Eye (tissue), 1 donor: ENCODE results near the gene STK17A.
A peak's percentile ranks its signal among the peaks of the same experiment; 100 is the strongest.
"Not testable (repeated sequence)": the region's sequence is repeated elsewhere in the genome, so short reads cannot be mapped to it uniquely, and the experiment has no call there.

Experiments used
- DNase-seq: peaks from one replicate; pipeline ENCODE4 v3.0.0-alpha.2; 2015

The STK17A gene

GRCh38 chr7:43602256-43602655 is 19.3 kb downstream of the STK17A start:
- no peak for DNase-seq

- DNase-seq, result no peak
These were observed 21.3 kb downstream of the STK17A start for GRCh38 chr7:43604251-43604650.

- DNase-seq, result no peak
These were observed 26.2 kb downstream of the STK17A start for GRCh38 chr7:43609097-43609496.

DNA sequence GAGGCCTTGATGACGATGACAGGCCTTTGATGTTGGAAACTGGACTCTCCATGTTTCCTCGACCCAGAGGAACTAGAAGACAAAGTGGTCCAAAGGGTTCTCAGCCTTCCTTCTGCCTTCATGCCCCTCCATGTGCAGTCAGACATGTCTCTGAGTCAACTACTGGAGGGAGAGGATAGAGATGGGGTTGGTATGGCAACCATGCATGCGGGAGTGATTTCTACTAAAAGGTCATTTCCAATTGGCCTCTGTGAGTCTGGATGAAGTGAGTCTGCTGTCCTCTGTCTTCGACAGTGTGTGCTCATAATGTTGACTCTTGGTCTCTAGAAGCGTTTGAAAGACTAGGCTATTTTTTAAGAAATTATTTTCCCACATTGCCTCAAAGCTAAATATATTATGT is 29.2 kb downstream of the STK17A start:
- no peak for DNase-seq

DNA sequence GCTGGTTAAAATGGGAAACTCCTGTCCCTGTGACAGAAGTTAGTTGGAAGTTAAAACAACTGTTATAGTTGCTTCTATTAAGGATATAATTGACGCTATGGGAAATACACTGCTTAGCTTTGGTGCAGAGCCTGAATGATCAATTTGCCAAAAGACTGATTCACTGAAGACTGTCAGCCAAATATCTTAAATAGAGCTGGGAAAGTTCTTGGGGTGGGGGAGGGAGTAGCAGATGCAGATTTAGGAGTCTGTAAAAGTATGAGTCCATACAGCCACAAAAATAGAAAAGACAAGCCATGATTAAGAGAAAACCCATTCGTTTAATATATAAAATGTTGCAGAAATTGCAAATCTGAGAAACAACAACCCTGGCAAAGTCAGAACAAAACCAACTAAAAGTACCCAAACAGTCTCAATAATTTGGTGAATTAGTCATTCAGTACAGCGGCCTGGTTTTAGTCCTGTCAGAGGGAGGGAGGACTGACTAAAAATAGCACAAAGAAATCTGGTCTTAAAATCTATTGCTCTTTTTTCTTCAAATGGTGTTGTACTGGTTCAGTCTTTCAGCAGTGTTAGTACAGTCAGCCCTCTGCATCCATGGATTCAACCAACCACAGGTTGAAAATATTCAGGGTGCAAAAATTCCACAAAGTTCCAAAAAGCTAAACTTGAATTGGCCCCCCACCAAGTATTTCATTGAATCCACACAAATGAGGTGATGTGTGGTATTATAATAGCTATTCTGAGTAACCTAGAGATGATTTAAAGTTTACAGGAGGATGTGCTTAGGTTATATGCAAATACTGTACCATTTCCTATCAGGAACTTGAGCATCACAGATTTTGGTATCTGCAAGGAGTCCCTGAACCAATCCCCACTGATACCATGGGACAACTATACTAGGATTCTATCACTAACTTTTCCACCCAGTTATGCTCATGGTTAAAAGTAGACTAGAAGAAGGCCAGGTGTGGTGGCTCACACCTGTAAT is 30.0 kb downstream of the STK17A start:
- DNase-seq, result no peak

DNA sequence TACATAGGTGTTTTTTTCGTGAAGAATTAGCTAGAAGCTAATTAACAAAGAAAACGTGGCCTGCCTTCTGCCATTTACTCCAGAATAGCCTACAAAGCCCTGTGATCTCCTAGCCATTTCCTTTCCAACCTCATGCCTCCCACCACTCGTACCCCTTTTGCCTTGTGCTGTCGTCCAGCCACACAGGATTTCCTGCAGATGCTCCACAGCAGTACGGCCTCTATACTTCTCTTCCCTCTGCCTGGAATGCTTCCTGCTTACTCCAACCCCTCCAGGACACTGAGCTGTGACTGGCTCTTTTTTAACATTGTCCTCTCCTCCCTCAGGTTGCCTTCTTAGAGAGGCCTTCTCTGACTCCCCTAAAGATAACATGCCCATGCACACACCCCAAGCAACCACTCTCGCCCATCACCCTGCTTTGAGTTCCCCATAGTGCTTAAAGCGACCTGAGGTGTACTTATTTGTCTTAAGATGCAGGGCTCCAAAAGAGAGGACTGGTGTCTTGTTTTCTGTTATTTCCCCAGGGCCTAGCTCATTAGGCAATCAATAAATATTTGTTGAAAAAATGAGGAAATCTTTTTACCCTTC is 32.7 kb downstream of the STK17A start:
- DNase-seq, result no peak

GRCh38 chr7:43616977-43617376 is 34.1 kb downstream of the STK17A start:
- no peak for DNase-seq

- DNase-seq, result peak; percentile 22
These were observed 35.2 kb downstream of the STK17A start for GRCh38 chr7:43618073-43618472.

DNA sequence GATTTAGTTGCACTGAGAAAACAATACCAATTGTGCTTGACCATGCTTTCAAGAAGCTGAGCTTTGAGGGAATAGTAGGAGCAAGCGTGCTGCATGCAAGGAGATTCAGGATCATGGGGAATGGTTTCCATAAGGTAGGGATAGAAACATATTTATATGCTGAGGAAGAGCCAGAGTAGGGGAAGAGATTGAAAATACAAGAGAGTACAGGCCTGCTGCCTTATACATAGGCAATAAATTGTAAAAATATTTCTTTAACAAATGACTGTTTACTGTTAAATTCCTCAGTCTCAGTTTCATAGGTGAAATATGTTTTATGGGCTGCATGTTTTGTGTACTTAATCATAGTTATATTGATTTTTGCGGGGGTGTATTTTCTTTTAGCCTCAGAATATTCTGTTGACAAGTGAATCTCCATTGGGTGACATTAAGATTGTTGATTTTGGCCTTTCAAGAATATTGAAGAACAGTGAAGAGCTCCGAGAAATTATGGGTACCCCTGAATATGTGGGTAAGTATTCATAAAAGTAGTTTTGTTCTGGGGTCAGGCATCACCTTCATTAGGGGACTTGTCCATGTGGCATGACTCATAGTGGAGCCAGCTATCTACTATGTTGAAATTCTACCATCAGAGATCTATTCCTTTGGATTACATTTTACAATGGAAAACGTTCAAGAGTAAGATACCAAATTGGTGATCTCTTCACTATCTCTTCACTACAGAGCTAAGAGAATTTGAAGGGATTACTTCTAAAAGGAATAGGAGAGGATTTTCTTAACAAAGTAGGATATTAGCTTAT is 36.5 kb downstream of the STK17A start:
- DNase-seq, result no peak

DNA sequence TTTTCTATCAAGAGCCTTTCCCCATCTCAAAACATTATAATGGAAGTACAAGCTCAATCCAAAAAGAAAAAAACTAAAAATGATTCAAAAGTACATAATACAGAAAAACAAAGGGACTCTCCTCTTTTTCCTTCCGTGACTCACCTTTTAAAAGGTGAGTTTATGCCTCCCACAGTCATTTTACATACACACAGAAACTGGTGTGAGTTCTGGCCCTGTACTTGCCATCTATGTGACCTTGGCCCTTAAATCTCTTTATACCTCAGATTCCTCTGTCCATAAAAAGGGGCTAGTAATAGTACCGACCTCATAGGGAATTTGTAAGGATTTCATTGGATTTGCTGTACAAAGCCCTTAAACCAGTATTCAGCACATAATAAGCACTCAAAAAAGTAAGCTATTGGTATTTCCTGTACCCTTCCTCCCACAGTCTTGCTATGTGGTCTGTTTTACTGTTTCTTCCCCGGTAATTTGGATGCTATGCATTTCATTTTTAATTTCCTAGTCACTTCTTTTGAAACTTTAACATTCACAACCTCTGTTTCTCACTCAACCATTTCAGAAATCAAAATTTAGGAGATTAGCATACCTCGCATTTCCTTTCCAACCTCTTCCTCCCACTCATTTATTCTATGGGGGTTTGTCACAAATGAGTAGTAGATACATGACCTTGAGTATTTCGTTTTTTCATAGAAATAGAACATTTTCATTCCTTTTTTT is 39.0 kb downstream of the STK17A start:
- DNase-seq, result no peak

DNA sequence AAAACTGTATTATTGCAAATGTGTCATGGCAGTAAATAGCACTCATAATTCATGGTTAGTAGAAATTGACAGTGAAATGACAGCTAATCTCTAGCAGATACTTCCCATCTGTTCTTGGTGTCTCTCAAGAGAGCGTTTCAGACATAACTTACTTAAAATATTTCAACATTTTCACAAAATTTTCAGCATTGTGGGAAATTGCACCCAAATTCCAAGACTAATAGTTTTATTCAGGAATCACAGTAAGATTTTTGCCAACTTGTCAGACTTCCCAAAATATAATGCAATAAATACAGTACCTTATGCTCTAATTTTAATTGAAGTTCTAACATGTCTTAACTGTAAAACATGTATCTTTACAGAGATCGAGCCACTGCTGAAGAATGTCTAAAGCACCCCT is 41.2 kb downstream of the STK17A start:
- no peak for DNase-seq

DNA sequence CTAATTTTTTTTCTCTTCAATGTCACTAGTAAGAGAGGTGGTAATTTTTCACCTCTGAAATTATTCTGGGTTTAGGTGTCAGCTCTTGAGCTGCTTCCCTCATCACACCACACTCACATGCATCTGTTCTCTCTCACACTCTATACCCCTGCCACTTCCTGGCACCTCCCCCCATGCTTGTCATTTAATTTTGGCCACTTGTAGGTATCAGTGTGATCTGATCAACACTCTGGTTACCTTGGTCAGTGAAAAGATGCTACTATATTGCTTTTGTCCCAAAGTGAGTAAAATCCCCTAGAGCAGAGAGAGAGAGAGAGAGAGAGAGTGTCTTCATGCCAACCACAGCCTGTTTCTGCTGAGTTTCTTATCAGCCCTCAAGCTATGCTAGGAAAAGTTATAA is 42.5 kb downstream of the STK17A start:
- DNase-seq, result no peak

DNA sequence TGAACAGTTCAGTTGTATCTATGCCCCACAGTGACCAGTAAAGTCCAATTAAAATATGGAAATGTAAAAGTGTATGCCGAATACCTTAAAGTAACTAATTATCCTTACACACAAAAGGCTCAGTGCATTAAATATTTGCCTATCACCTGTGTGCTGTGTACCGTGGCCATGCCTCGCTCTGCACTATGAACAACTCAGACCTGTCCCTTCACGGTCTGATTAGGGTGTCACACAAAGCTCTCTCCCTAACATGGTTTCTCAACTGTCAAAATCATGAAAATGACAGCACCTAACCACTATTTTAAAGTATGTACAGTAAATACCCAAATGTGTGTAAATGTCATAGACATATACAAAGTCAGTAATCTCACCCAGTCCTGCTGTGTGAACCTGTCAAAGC is 43.1 kb downstream of the STK17A start:
- no peak for DNase-seq

DNA sequence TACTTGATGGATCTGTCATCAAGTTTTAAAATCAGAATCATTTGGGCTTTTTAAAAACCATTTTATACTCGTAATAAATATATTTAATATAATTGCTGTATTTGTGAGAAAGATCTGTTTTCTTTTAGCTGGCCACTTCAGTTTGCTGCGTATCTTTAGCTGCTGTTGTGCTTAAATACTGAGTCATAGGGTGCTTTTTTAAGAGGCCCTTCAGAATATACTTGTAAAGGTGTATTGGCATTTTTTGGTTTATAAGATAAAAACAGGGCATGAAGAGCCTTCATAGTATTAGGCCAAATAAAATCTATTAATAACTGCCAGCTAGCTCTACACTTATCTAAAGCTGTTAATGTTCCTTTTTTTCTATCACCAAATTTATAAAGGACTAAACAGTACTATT is 43.8 kb downstream of the STK17A start:
- DNase-seq, result no peak

DNA sequence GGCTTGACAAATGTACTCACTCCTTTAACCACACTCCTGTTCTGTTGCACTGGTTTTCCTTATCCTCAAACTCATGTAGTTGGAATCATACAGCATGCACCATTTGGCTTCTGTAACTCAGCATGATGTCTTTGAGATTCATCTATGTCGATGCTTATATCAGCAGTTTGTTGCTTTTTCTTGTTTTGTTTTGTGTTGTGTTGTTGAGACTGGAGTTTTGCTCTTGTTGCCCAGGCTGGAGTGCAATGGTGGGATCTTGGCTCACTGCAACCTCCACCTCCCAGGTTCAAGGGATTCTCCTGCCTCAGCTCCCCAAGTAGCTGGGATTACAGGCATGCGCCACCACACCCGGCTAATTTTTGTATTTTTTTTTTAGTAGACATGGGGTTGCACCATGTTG is 44.9 kb downstream of the STK17A start:
- not testable (repeated sequence) for DNase-seq

DNA sequence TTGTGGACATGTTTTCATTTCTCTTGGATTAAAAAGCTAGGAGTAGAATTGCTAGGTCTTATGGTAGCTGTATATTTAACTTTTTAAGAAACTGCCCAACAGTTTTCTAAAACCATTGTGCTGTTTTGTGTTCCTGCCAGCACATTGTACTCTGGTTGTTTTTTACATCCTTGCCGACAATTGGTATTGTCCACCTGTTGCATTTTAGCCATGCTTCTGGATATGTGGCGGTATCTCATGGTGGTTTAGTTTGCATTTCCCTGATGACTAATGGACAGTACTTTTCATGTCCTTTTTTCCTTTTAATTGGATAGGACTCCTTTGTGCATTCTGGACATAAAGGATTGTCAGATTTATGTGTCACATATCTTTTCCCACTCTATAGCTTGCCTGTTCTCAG is 45.5 kb downstream of the STK17A start:
- no peak for DNase-seq

GRCh38 chr7:43629857-43630256 is 46.9 kb downstream of the STK17A start:
- DNase-seq, result no peak

DNA sequence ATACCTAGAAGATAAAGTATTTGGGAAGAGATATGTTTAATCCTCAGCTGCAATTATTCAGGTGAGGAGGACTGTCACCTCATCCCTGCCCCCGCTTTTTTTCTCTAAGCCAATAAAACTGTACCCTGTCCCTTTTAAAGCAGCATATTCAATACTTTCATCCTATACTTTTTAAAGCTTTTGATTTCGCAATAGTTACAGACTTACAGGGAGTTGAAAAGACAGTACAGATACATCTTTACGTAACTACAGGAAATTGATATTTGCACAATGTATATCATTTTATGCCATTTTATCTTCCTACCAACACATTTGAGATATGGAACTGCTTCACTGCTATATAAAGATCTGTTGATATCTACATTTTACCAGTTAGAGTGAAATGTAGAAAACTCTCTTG is 47.6 kb downstream of the STK17A start:
- DNase-seq, result no peak

DNA sequence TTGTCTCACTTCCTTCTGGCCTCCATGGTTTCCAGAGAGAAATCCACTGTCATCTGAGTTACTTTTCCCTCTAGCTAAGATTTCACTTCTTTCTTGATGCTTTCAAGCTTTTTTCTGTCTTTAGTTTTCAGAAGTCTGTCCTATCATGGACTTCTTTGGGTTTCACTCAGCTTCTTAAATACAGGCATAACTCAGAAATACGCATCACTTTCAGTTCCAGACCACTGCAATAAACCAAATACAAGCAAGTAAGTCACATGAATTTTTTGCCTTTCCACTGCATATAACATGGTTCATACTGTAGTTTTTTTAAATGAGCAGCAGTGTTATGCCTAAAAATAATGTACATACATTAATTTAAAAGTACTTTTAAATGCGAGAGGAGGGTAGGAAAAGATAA is 48.7 kb downstream of the STK17A start:
- no peak for DNase-seq

GRCh38 chr7:43632746-43633145 is 49.8 kb downstream of the STK17A start:
- DNase-seq, result no peak

DNA sequence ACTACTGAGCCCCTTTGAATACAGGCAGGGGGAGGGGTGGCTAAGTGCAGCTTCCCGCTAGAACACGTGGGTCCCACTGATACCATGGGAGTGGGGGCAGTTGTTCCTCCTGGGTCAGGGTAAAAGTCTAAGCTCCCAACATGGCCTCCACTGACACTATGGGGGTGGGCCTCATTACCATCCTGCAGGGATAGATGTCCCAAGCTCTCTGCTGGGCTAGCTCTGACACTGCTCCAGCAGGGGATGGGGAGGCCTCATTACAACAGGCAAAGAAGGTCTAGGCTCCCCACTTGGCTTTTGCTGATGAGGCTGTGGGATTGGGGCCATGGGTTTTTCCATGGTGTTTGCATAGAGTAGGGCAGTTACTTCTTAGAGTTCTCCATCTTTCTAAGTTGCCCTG is 51.5 kb downstream of the STK17A start:
- DNase-seq, result no peak

GRCh38 chr7:43636093-43636492 is 53.2 kb downstream of the STK17A start:
- DNase-seq, result peak; percentile 27
